HepG2 (cell line): ENCODE results near the gene SPHK2.

Source experiments
- CTCF ChIP-seq: sonication (generic); formaldehyde crosslinking; IDR thresholded peaks from 2 replicates; pipeline ENCODE4 v1.5.0; 2020; ENCODE audit warnings: mild to moderate bottlenecking, missing genetic modification reagents, moderate library complexity
- REST ChIP-seq, 2 experiments: IDR thresholded peaks; 2 replicates each; pipeline ENCODE4 v1.6.1; 2011 to 2012; ENCODE audit warnings: low read length in 2 of 2, borderline replicate concordance in 1 of 2, low read depth in 1 of 2, mild to moderate bottlenecking in 1 of 2, moderate library complexity in 1 of 2
- ZFP41 ChIP-seq: sonication (generic); formaldehyde crosslinking; IDR thresholded peaks from 2 replicates; pipeline ENCODE4 v1.4.0; 2020; ENCODE audit warnings: mild to moderate bottlenecking, missing genetic modification reagents, borderline replicate concordance

- TF ChIP-seq REST (IDR thresholded peaks at IDR 0.05; ENCODE audit: borderline replicate concordance in 1 of 2, low read depth in 1 of 2, low read length in 2 of 2) (no peak), ZFP41 (CRISPR knock-in tag) (no peak), CTCF (CRISPR knock-in tag) (no peak)
These were observed 633 bp downstream of the SPHK2 start for GRCh38 chr19:48619692-48620585.
